GM21786 (cell line): ENCODE data around the gene TMUB2.
"Not testable (repeated sequence)": the region's sequence is repeated elsewhere in the genome, so short reads cannot be mapped to it uniquely, and the experiment has no call there.

Experiments used
- ATAC-seq: cut with Tn5 transposase; IDR thresholded peaks from one replicate; pipeline ENCODE4 v1.9.1; 2021; ENCODE audit not compliant: unreplicated experiment

Gene TMUB2

DNA sequence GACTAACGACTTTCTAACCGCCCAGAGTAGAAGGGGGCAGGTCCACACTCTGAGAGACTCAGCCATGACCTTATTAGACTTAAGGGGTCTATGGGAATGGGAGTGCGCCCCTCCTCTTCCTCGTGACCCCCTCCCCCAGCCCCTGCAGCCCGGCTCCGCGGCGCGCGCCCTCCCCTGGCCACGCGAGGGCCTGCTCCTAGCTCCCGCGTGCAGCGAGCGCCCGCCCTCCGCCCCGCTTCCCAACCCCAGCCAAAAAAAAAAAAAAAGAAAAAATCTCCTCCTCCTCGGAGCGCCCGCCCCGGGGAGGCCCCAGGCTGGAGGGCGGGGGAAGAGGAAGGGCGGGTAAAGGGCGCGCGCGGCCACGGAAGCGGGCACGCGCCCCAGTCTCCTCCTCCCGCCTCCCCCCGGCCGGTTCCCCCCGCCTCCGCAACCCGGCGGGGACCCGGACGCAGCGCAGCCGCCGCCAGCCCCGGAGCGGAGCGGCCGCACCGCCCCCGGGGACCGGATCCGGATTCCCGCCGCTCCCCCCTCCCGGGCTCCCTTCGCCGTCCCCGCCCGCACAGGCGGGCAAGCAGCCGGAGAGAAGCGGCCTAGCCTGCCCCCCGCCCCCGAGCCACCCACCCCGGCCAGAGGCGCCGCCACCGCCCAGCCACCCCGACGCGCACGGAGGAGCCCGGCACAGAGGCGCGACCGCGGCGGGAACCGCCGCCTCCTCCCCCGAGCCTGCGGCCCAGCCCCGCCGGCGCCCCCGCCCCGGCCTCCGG is 31.8 kb downstream of the TMUB2 start:
- ATAC-seq, result peak; percentile 30

DNA sequence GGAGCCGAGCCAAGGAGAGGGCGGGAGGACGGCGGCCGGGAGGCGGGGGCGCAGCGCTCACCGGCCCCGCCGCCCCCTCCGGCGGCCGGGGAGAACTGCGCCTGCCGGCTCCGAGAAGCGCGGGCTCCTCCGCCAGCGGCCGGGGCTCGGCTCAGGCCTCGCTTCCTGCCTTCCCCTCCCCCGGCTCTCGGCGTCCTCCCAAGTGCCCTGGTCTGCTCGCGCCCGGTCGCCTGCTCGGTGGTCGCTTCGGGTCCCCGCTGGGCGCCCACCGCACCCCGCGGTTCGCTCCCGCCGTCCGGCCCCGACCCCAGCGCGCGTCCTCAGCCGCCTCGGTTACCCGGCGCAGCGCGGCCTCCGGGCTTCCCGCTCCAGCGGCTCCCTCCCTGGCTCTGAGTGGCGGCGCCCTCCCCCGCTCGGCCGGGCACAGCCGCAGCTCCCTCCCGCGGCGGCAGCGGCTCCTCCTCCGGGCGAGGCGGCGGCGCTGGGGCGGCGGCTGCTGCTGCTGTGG is 32.4 kb downstream of the TMUB2 start:
- ATAC-seq, result peak; percentile 15

DNA sequence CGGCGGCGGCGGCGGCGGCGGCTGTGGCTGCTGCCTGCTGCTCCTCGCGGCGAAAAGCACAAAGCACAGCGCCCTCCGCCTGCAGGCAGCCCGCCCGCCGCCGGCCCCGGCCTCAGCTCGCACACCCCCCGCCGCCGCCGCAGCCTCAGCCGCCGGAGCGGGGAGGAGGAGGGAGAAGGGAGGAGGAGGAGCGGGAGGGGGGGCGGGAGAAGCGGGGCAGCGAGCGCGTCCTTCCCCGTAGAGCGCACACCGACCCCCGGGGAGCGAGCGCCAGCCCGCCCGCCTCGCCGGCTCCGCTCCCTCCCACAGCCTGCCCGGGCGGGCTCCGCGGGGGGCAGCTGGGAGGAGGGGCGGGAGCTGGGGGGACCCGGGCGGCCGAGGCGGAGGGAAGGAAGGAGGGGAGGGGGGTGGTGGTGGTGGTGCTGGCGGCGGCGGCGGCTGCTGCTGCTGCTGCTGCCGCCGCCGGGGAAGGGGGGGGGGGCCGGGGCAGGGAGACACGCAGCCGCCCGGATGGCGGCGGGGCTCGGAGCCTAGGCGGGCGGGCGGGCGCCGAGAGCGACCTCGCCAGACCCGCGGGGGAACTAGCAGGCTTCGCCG is 32.9 kb downstream of the TMUB2 start, which contains the start of gene UBTF:
UBTF (minus strand) TSS at position 60 of the 597 bp plus-strand sequence. CDS start 1,446 bp downstream, outside the sequence.
- ATAC-seq, result no peak

DNA sequence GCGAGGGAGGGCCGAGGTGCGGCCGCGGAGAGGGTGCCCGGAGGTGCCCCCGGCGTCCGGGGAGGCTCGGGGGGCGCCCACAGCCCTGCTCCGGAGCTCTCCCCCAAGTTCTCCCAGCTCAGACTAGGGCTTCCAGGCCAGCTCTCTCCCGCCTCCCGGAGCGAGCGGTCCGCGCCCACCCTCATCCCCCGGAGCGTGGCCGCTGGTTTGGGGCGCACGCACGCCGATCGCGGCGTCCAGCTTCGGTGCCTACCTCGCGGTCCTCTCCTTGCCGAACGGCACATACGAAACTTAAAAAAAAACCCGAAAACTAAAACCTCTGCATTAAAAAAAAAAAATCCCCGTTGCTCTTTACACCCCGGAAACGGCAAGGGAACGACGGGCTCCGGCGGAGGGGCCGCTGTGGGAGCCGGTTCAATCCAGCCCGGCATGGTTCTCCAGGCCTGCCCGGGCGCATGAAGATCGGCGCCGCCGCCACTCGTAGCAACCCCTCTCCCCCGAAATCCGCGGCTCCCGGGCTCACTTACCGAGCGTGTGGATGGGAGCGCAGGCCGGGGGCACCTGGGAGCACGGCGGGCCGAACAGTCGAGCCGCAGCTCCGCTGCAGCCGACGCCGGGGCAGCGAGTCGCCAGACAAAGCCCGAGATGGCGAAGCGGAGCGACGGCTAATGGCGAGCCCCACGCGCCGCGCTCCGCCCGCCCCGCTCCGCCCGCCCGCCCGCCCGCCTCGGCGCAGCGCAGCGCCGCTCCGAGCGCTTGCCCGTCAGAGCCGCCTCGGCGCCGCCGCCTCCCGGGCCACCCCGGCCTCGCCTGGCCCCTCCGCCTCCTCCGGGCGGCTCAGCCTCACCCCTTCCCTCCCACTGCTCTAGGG is 33.7 kb downstream of the TMUB2 start:
- ATAC-seq, result no peak

DNA sequence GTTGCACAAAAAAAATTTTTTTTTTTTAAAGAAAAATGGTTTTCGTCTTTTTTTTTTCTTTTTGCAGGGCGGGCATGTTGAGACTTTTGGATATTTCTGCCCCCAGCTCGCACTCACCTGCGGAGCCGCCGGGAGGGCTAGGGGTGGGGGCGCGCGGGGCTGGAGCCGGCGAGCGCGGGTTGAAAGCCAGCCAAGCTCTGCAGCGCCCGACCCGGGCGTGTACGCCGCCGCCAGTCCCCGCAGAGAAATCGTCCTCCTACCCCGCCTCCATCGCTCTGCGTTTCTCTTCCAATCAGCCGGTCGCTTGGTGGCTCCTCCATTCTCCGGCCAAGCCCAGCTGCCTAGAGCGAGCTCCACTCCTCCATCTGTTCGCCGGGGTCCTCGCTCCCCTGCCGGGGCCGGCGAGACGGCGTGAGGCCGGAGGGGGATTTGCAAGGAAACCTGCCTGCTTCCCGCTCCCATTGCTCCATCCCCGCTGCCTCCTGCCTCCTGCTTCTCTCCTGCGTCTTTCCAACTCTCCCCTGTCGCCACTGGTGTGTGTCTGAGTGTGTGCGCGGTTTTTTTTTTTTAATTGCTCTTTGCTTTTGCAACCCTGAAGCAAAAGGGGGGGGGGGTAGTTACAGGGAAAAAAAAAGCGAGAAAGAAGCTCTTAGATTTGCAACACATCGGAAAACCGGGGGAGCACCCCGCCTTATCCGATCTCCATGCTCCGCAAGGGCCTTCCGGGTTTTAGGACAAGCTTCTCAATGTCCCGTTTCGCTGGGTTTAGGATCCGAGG is 34.5 kb downstream of the TMUB2 start:
- no peak for ATAC-seq

DNA sequence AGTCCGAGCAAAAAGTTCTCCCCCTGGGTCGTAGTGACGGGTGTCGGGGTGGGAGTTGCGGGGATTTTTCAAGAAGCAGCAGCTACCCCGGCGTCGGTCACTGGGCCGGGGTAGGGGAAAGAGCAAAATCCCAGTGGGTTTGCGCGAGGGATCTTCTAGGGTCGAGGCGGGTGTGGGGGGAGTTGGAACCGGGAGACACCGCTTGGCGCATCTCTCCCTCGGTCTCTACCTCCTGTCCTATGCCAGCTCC is 35.0 kb downstream of the TMUB2 start:
- no peak for ATAC-seq

DNA sequence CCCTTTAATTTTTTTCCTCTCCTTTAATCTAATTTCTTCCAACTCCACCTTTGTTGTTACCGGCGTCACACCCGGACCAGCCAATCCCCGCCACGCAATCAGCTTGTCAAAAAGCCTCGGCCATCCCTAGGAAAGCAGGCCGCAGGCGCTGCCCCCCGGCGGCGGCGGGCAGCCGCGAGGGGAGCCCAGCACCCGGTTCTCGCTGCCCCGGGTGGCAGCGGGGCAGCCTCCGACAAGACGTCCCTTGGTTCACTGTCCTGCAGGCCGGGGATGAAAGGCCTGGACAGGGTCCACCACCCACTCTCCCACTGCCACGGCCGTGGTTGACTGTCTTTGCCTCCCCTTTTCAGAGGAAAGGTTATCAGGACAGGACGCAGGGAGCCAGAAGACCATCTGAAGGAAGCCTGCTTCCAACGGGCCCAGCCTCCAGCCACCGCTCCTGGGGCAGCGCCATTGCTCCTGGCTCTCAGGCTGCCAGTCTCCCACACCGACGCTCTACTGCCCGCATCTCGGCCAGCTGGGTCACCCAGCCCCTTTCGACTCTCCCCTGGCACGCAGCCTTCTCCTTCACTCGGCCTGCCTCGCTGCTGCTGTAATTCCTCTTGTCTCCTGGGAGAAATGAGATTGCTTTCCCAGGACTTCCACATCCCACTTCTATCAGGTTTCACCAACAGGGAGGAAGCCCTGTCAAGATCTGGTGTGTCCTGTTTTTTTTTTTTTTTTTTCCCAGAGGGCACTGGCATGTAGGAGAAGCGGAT is 35.5 kb downstream of the TMUB2 start:
- no peak for ATAC-seq

DNA sequence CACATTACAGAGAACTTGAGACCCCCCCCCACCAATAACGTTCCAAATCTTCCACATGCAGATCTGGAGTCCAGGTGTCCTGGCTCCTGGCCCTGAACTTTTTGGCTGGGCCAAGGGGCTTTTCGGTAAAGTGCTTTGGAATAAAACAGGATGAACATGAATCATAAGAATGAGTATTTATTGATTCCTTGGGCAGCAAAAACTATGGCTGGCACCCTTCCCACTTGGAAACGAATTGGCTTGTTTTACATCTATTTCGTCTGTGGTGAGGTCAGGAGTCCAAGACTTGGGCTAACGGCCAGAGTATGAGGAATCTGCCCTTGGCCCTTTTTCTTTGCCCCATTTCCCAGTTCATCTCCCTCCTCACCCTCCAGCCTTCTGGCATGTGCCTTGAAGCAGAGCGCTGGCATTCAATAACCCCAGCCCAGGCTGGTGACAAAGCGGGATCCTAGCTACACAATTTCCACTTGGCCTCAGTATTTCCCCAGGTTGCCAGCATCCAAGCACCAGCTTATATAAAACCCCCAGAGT is 36.8 kb downstream of the TMUB2 start:
- ATAC-seq, result no peak

DNA sequence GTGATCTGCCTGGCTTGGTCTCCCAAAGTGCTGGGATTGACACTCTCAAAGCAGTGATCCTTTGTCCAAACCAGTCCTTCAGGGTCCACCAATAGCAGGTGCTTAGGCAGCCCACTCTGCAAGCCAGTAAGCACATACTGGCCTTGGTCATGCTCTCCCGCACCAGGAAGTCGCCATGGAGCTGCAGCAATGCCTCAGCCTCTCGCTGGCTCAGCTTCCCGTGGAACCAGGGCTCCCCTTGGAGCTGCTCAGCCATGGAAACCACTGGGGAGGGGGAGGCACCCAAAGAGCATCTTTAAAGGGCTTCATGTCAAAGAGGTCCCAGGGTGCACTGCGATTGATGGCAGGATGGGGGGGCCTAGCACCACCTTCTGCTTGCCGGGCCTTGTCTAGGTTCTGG is 42.3 kb downstream of the TMUB2 start:
- no peak for ATAC-seq

DNA sequence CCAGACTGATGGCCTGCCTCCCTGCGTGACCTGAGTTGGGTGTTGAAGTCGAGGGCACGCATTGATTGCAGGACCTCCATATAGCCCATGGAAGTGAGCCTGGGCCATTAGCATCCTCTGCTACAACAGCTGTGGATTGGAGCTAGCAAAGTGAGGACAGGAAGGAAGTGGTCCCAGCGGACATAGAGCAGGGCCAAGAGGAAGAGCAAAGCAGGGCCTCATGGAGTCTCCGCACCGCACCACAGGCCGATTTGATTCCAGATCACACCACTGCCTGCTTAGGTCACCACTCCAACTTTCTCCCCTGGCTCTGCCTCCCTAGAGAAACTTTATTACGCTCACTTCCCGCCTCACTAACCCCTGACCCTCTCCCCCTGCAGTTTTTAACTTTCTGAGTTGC is 43.4 kb downstream of the TMUB2 start:
- no peak for ATAC-seq

DNA sequence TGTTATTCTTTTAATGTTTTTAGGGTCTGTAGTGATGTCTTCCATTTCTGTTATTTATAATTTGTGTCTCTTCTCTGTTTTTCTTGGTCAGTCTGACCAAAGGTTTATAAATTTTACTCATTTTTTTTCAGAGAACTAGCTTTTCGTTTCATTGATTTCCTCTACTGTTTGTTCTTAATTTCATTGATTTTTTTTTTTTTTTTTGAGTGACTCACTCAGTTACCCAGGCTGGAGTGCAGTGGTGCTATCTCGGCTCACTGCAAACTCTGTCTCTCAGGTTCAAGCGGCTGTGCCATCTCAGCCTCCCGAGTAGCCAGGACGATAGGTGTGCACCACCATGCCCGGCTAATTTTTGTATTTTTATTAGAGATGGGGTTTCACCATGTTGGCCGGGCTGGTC is 45.3 kb downstream of the TMUB2 start:
- no peak for ATAC-seq

DNA sequence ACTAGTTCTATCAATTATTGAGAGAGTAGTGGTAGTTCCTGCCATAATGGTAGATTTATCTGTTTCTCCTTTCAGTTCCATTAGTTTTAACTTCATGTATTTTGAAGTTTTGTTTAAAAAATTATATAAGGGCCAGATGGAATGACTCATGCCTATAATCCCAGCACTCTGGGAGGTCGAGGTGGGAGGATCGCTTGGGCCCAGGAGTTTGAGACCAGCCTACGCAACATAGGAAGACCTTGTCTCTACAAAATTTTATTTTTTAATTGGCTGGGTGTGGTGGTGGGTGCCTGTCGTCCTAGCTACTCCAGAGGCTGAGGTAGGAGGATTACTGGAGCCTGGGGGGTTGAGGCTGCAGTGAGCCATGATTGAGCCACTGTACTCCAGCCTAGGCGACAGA is 46.8 kb downstream of the TMUB2 start:
- ATAC-seq, result no peak

DNA sequence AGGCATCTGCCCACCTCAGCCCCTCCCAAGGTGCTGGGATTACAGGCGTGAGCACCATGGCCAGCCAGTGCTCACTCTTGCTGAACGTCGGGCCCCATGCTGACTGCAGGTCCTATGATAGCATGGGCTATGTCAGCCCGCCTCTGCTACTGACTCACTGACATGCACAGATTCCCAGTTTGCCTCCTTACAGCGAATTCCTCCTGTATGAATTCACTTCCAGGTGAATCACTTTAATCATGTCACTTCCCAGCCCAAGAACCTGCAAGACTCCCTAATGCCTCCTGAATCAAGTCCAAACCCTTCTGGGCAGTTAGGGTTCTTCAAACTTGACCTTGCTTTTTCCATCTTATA is 48.8 kb downstream of the TMUB2 start:
- ATAC-seq, result no peak

DNA sequence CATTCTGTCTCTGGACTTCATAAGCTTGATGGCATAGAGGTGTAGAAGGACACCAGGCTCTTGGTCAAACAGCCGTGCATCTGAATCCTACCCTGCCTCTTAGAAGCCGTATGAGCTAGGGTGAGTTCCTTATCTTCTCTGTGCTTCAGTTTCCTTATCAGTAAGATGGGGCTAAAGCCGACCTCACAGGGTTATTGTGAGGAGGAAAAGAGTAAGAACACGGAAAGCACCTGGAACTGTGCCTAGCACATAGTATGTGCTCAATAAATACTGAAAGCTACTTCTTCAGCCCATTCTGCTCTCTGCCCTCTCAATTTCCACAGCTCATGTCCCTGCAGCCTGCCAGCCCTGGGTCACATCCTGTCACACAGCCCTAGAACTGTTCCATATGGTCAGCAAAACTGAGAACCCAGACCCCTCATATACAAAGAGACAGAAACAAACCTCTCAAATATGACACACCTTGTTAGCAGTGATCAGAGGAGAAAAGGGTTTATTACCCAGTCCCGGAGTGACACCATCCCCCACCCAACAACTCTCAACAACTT is 49.7 kb downstream of the TMUB2 start:
- ATAC-seq, result no peak

DNA sequence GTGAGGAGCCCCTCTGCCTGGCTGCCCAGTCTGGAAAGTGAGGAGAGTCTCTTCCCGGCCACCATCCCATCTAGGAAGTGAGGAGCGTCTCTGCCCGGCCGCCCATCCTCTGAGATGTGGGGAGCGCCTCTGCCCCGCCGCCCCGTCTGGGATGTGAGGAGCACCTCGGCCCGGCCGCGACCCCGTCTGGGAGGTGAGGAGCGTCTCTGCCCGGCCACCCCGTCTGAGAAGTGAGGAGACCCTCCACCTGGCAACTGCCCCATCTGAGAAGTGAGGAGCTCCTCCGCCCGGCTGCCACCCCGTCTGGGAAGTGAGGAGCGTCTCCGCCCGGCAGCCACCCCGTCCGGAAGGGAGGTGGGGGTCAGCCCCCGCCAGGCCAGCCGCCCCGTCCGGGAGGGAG is 51.1 kb downstream of the TMUB2 start:
- ATAC-seq, result not testable (repeated sequence)

DNA sequence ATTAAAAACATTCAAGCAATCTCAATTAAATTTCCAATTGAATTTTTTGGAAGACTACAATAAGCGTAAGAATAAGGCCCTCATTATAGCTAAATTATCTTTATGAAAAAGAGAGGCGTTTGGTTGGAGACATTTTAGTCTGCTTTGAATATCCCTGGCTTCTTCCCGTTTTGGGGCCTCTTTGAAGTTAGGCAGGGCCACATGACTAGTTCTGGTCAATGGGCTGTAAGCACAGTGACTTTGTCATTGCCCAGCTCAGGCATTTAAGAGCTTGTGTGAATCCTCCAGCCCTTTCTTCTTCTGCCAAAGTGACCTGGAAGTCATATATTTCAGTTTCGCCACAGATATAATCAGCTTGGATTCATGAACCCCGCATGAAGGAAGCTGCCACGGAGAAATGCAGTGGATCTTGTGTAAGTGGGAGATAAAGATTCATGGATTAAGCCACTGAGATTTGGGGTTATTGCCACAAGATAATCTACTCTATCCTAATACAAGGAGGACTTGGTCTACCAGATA is 54.4 kb downstream of the TMUB2 start:
- ATAC-seq, result no peak
